CD4-positive, alpha-beta T cell (primary cell): ENCODE data around the gene NPTN. TPM values are rescaled to one million over a fixed set of nuclear protein-coding genes. Genes with fewer than 3 reads are reported as not detected.
"Not testable (repeated sequence)": the region's sequence is repeated elsewhere in the genome, so short reads cannot be mapped to it uniquely, and the experiment has no call there.

ENCODE experiments used
- ATAC-seq: fragments of 200-7000 bp; cut with Tn5 transposase; one replicate; pipeline ENCODE4 v1.10.0; 2022; ENCODE audit warnings: mild to moderate bottlenecking; ENCODE audit not compliant: poor library complexity
- CTCF ChIA-PET: fragments of 350-600 bp; sonication (Branson Sonifier 250); formaldehyde crosslinking; loops from one replicate; lab custom pipeline; 2021; ENCODE audit warnings: antibody characterized with exemption, inconsistent platforms; lab: Charles Lee
- POLR2A ChIA-PET: fragments of 350-600 bp; sonication (Branson Sonifier 250); formaldehyde crosslinking; loops from one replicate; lab custom pipeline; 2021; ENCODE audit warnings: antibody characterized with exemption, inconsistent platforms; lab: Charles Lee
- DNase-seq, 14 experiments: peaks; one replicate each; pipeline ENCODE4 v3.0.0-alpha.2; 2013 to 2020; ENCODE audit warnings: mixed read lengths in 2 of 14
- H3K27ac ChIP-seq, 2 donors: one replicate each; pipeline versions ENCODE4 v1.5.1 to v1.7.0; 2013; ENCODE audit warnings: low read length in 2 of 2, low read depth in 1 of 2, mild to moderate bottlenecking in 1 of 2
- H3K27me3 ChIP-seq, 2 experiments: 1 replicate in 1 of 2; 2 replicates in 1 of 2; pipeline versions ENCODE4 v1.6.1 to v1.7.0; 2013; ENCODE audit warnings: low read length in 2 of 2, control low read depth in 1 of 2, mild to moderate bottlenecking in 1 of 2, moderate library complexity in 1 of 2; ENCODE audit not compliant: insufficient read depth in 2 of 2, control insufficient read depth in 1 of 2
- H3K36me3 ChIP-seq: one replicate; pipeline ENCODE4 v1.6.1; 2013; ENCODE audit warnings: low read length, control low read depth; ENCODE audit not compliant: insufficient read depth
- H3K4me1 ChIP-seq: one replicate; pipeline ENCODE4 v1.6.1; 2013; ENCODE audit warnings: low read length, control low read depth; ENCODE audit not compliant: insufficient read depth
- H3K4me3 ChIP-seq: one replicate; pipeline ENCODE4 v1.5.1; 2013; ENCODE audit warnings: mild to moderate bottlenecking, low read length, moderate library complexity
- H3K9me3 ChIP-seq, 2 experiments: 1 replicate in 1 of 2; 2 replicates in 1 of 2; pipeline versions ENCODE4 v1.6.1 to v1.7.0; 2013; ENCODE audit warnings: low read length in 2 of 2, mild to moderate bottlenecking in 2 of 2, control low read depth in 1 of 2, moderate library complexity in 1 of 2; ENCODE audit not compliant: control insufficient read depth in 1 of 2, insufficient read depth in 1 of 2
- H3K27ac Mint-ChIP-seq: one replicate; pipeline ENCODE4 v1.8.0; 2020; ENCODE audit warnings: mixed read lengths
- H3K27me3 Mint-ChIP-seq: one replicate; pipeline ENCODE4 v1.8.0; 2021; ENCODE audit warnings: mixed read lengths
- H3K36me3 Mint-ChIP-seq: one replicate; pipeline ENCODE4 v1.8.0; 2021; ENCODE audit warnings: low read depth, mixed read lengths
- H3K4me1 Mint-ChIP-seq: one replicate; pipeline ENCODE4 v1.8.0; 2021; ENCODE audit warnings: low read depth, mixed read lengths
- H3K4me3 Mint-ChIP-seq: one replicate; pipeline ENCODE4 v1.8.0; 2020; ENCODE audit warnings: mild to moderate bottlenecking, mixed read lengths
- H3K9me3 Mint-ChIP-seq: one replicate; pipeline ENCODE4 v1.8.0; 2020; ENCODE audit warnings: mixed read lengths
- CTCF ChIP-seq: fragments of 200-600 bp; IDR thresholded peaks from one replicate; pipeline ENCODE4 v1.8.0; 2022; ENCODE audit warnings: antibody characterized with exemption, mild to moderate bottlenecking
- intact Hi-C, 2 experiments: fragments of 100-400 bp; cut with DNase I in 1 of 2; cut with micrococcal nuclease in 1 of 2; formaldehyde crosslinking; loops; one replicate each; pipeline versions ENCODE4 v1.15.1 to v1.9.0; 2023 to 2025; cut with DNase I, micrococcal nuclease
- total RNA-seq, 174 experiments: library from RNA in 2 of 174; stranded (reverse) in 2 of 174; gene quantifications; one replicate each; pipeline ENCODE4 v1.2.3 and lab custom pipeline; 2021 to 2026

NPTN gene
- total RNA-seq, 2 experiments from 2014 or later: 9.3 to 13.5 TPM

GRCh38 chr15:73578026-73578425, 55.2 kb downstream of the NPTN start:
- Histone ChIP-seq H3K27me3 (no peaks in the 10 kb centered on the region), H3K9me3 (no peaks in the 10 kb centered on the region), H3K27ac (no peak overlapping the region), H3K36me3 (peaks cover 40% of the 10 kb centered on the region), H3K4me1 (no peaks in the 10 kb centered on the region), H3K4me3 (no peak overlapping the region)
- Mint-ChIP-seq H3K27ac (no peak overlapping the region), H3K4me3 (no peak overlapping the region), H3K4me1 (no peaks in the 10 kb centered on the region), H3K27me3 (no peaks in the 10 kb centered on the region), H3K36me3 (peaks cover 74% of the 10 kb centered on the region), H3K9me3 (no peaks in the 10 kb centered on the region)
- CTCF ChIA-PET: no interaction called here
- POLR2A ChIA-PET: no interaction called here
- no peak for TF ChIP-seq CTCF
- intact Hi-C loops: no loop called here
- DNase-seq: no peak
- no peak for ATAC-seq

- H3K27ac Mint-ChIP-seq, intact Hi-C loops, CTCF ChIA-PET, H3K4me1 ChIP-seq, H3K4me3 Mint-ChIP-seq, H3K9me3 ChIP-seq, POLR2A ChIA-PET, H3K4me3 ChIP-seq, H3K9me3 Mint-ChIP-seq, ATAC-seq, DNase-seq, H3K4me1 Mint-ChIP-seq, H3K27ac ChIP-seq, H3K27me3 ChIP-seq, H3K27me3 Mint-ChIP-seq: not testable (repeated sequence)
- H3K36me3 Mint-ChIP-seq: peaks cover 74% of the 10 kb centered on the region
- peaks cover 40% of the 10 kb centered on the region for H3K36me3 ChIP-seq
Observed at GRCh38 chr15:73577593-73577992, 55.6 kb downstream of the NPTN start.

GRCh38 chr15:73575636-73576247, 57.4 kb downstream of the NPTN start:
- no peak for TF ChIP-seq CTCF

GRCh38 chr15:73573572-73573971, 59.6 kb downstream of the NPTN start:
- peaks cover 55% of the 10 kb centered on the region for H3K36me3 ChIP-seq
- CTCF ChIA-PET: no interaction called here

More at GRCh38 chr15:73575636-73576247, 57.4 kb downstream of the NPTN start:
- Mint-ChIP-seq H3K4me3 (no peak overlapping the region), H3K27ac (no peak overlapping the region), H3K9me3 (no peaks in the 10 kb centered on the region), H3K4me1 (no peaks in the 10 kb centered on the region), H3K27me3 (no peaks in the 10 kb centered on the region), H3K36me3 (peaks cover 76% of the 10 kb centered on the region)
- Histone ChIP-seq H3K36me3 (peaks cover 43% of the 10 kb centered on the region), H3K9me3 (no peaks in the 10 kb centered on the region), H3K27me3 (no peaks in the 10 kb centered on the region), H3K4me3 (no peak overlapping the region), H3K4me1 (no peaks in the 10 kb centered on the region), H3K27ac (no peak overlapping the region)
- ATAC-seq: no peak
- no peak for DNase-seq
- ChIA-PET CTCF (no interaction called here), POLR2A (no interaction called here)
- intact Hi-C loops: no loop called here

More at GRCh38 chr15:73573572-73573971, 59.6 kb downstream of the NPTN start:
- intact Hi-C loops: no loop called here
- no peak overlapping the region for H3K27ac Mint-ChIP-seq
- DNase-seq (no peak), ATAC-seq (no peak)
- peaks cover 89% of the 10 kb centered on the region for H3K36me3 Mint-ChIP-seq
- Histone ChIP-seq H3K4me3 (no peak overlapping the region), H3K27ac (no peak overlapping the region), H3K4me1 (no peaks in the 10 kb centered on the region), H3K27me3 (no peaks in the 10 kb centered on the region), H3K9me3 (no peaks in the 10 kb centered on the region)
- H3K4me1 Mint-ChIP-seq: no peaks in the 10 kb centered on the region
- H3K27me3 Mint-ChIP-seq: no peaks in the 10 kb centered on the region
- no peaks in the 10 kb centered on the region for H3K9me3 Mint-ChIP-seq
- no peak for TF ChIP-seq CTCF
- H3K4me3 Mint-ChIP-seq: no peak overlapping the region
- POLR2A ChIA-PET: no interaction called here
